HepG2 (cell line): Measurements from ENCODE around the gene NUTF2. TPM values are rescaled to one million over a fixed set of nuclear protein-coding genes. Genes with fewer than 3 reads are reported as not detected.

Experiments used
- CBX1 ChIP-seq: IDR thresholded peaks from one replicate; pipeline ENCODE4 v1.6.1; 2016; ENCODE audit warnings: antibody characterized with exemption, low read depth
- CERS6 ChIP-seq: sonication (generic); formaldehyde crosslinking; IDR thresholded peaks from 2 replicates; pipeline ENCODE4 v1.5.0; 2020; ENCODE audit warnings: missing genetic modification reagents
- GABPB1 ChIP-seq: IDR thresholded peaks from 2 replicates; pipeline ENCODE4 v1.6.1; 2016; ENCODE audit warnings: mild to moderate bottlenecking, missing genetic modification reagents, moderate library complexity, missing compliant biosample characterization
- GZF1 ChIP-seq: sonication (generic); formaldehyde crosslinking; IDR thresholded peaks from 2 replicates; pipeline ENCODE4 v1.5.1; 2020; ENCODE audit warnings: mild to moderate bottlenecking, missing genetic modification reagents
- HDAC1 ChIP-seq: sonication (generic); formaldehyde crosslinking; IDR thresholded peaks from 2 replicates; pipeline ENCODE4 v1.5.1; 2020; ENCODE audit warnings: mild to moderate bottlenecking, missing genetic modification reagents
- HMG20B ChIP-seq: conservative IDR thresholded peaks from 2 replicates; pipeline ENCODE4 v1.6.1; 2016; ENCODE audit warnings: missing genetic modification reagents, missing compliant biosample characterization
- HMGXB4 ChIP-seq, 2 experiments: sonication (generic) in 1 of 2; formaldehyde crosslinking in 1 of 2; IDR thresholded peaks; 2 replicates each; pipeline versions ENCODE4 v1.4.0 to v1.6.1; 2018 to 2020; ENCODE audit warnings: missing genetic modification reagents in 2 of 2, borderline replicate concordance in 1 of 2, low read depth in 1 of 2, mild to moderate bottlenecking in 1 of 2, missing biosample characterization in 1 of 2
- MXI1 ChIP-seq: IDR thresholded peaks from 3 replicates; pipeline ENCODE4 v1.6.1; 2012; ENCODE audit warnings: low read depth, low read length, inconsistent platforms, borderline replicate concordance
- NCOR1 ChIP-seq: fragments of 200-600 bp; sonication (generic); IDR thresholded peaks from 2 replicates; pipeline ENCODE4 v1.7.0; 2017; ENCODE audit warnings: antibody characterized with exemption, low read length, borderline replicate concordance
- NR2C2 ChIP-seq: sonication (generic); formaldehyde crosslinking; IDR thresholded peaks from 2 replicates; pipeline ENCODE4 v1.4.0; 2020; ENCODE audit warnings: missing genetic modification reagents, mild to moderate bottlenecking, moderate library complexity, borderline replicate concordance
- NR2F2 ChIP-seq: IDR thresholded peaks from 2 replicates; pipeline ENCODE4 v1.6.1; 2012; ENCODE audit warnings: low read depth, inconsistent platforms, borderline replicate concordance
- PITX1 ChIP-seq: sonication (generic); formaldehyde crosslinking; IDR thresholded peaks from 2 replicates; pipeline ENCODE4 v1.5.1; 2020; ENCODE audit warnings: mild to moderate bottlenecking, missing genetic modification reagents
- PRMT3 ChIP-seq: sonication (generic); formaldehyde crosslinking; IDR thresholded peaks from 2 replicates; pipeline ENCODE4 v1.8.1; 2022; ENCODE audit warnings: low read depth, mild to moderate bottlenecking, moderate library complexity, missing genetic modification reagents, borderline replicate concordance
- RBAK ChIP-seq: sonication (generic); formaldehyde crosslinking; IDR thresholded peaks from 2 replicates; pipeline ENCODE4 v1.5.1; 2020; ENCODE audit warnings: mild to moderate bottlenecking, missing genetic modification reagents
- SNAI1 ChIP-seq: sonication (generic); formaldehyde crosslinking; IDR thresholded peaks from 2 replicates; pipeline ENCODE4 v1.5.0; 2020; ENCODE audit warnings: mild to moderate bottlenecking, missing genetic modification reagents, borderline replicate concordance
- TMF1 ChIP-seq: sonication (generic); formaldehyde crosslinking; IDR thresholded peaks from 2 replicates; pipeline ENCODE4 v1.8.1; 2022; ENCODE audit warnings: low read depth, missing genetic modification reagents
- TP53 ChIP-seq: sonication (generic); formaldehyde crosslinking; conservative IDR thresholded peaks from 2 replicates; pipeline ENCODE4 v1.4.0; 2020; ENCODE audit warnings: missing genetic modification reagents
- ZBTB38 ChIP-seq: sonication (generic); formaldehyde crosslinking; IDR thresholded peaks from 2 replicates; pipeline ENCODE4 v1.5.1; 2020; ENCODE audit warnings: mild to moderate bottlenecking, missing genetic modification reagents
- ZNF235 ChIP-seq: sonication (generic); formaldehyde crosslinking; IDR thresholded peaks from 2 replicates; pipeline ENCODE4 v1.8.1; 2023; ENCODE audit warnings: mild to moderate bottlenecking, missing genetic modification reagents, borderline replicate concordance
- ZNF282 ChIP-seq: fragments of 450-650 bp; IDR thresholded peaks from 2 replicates; pipeline ENCODE4 v1.6.1; 2018; ENCODE audit not compliant: partially characterized antibody
- ZNF292 ChIP-seq: sonication (generic); formaldehyde crosslinking; IDR thresholded peaks from 2 replicates; pipeline ENCODE4 v1.8.1; 2022; ENCODE audit warnings: mild to moderate bottlenecking, low read depth, missing genetic modification reagents, borderline replicate concordance
- ZNF850 ChIP-seq: sonication (generic); formaldehyde crosslinking; conservative IDR thresholded peaks from 2 replicates; pipeline ENCODE4 v1.9.0; 2021; ENCODE audit warnings: mild to moderate bottlenecking, missing genetic modification reagents
- ZSCAN22 ChIP-seq: sonication (generic); formaldehyde crosslinking; IDR thresholded peaks from 2 replicates; pipeline ENCODE4 v1.4.0; 2020; ENCODE audit warnings: mild to moderate bottlenecking, missing genetic modification reagents
- polyA plus RNA-seq, 8 experiments: library from polyadenylated mRNA; depleted of rRNA in 3 of 8; stranded (reverse) in 7 of 8; unstranded in 1 of 8; fragments of >200 nt; fragmentation: Illumina TruSeq in 4 of 8; extraction: Trizol in 4 of 8; gene quantifications; 2 replicates each; pipeline versions ENCODE4 v1.2.1 to v1.2.3, GENCODE V29; 2011 to 2016; ENCODE audit warnings: low read depth in 4 of 8, missing spikeins in 1 of 8, mixed read lengths in 1 of 8; ENCODE audit not compliant: insufficient read depth in 1 of 8
- total RNA-seq, 5 experiments: library from RNA; depleted of rRNA; stranded (reverse); fragments of >200 nt; fragmentation: Illumina TruSeq; extraction: Trizol; gene quantifications; 2 replicates each; pipeline ENCODE4 v1.2.3, GENCODE V29; 2016; ENCODE audit warnings: low read depth in 1 of 5
- TF ChIP-seq, protein P1 (sequence below): sonication (generic); formaldehyde crosslinking; IDR thresholded peaks from 2 replicates; pipeline ENCODE4 v1.4.0; 2020; ENCODE audit warnings: missing genetic modification reagents, mild to moderate bottlenecking, borderline replicate concordance

Gene NUTF2
- total and polyA plus RNA-seq, 2 of the 13 experiments (the other 11 are each of a cell fraction or from before 2014, with no cell fraction given) = 168 to 214 TPM

DNA sequence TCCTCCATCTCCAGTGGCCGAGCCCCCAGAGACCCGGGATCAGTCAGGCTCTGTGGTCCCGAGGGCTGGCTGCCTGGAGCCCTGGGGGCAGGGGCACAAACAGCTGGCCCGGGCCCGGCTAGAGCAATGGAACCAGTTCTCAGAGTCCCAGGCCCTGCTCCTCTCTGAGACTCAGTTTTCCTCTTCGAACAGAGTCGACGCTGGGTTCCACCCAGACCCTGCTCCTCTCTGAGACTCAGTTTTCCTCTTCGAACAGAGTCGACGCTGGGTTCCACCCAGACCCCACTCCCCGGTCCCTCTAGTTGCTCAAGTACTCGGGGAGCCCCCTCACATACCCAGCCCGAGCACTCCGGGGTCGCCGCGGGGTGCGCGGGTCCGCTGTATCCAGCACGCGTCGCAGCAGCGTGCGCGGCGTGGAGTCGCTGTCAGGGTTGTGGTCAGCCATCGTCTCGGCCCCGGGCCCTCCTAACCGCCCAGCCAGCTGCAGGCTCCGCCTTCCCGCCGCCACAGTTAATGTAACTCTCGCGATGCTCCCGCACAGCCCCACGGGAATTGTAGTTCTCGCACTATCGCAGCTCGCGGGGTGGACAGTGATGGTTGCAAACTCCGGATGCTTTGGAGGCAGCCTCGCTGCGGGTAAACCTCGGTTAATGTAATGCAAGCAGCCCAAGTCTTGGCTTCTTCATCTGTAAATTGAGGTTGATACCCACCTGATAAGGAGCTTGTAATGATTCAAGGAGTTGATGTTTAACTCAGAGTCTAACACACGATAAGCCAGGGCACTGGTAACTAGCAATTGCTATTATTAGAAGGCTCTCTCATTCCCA lies 13.1 kb upstream of the NUTF2 start (continued):
- TF ChIP-seq HMGXB4 (CRISPR knock-in tag; IDR thresholded peaks at IDR 0.05; ENCODE audit: borderline replicate concordance in 1 of 2, low read depth in 1 of 2) = peak in 1 of 2 experiments; percentile 91; a peak in 3 of 4 replicates
- peak; percentile 77 for TF ChIP-seq CBX1
- 0 out of 2 replicates have a peak, but pooled peaks have one; percentile 53 for TF ChIP-seq CERS6 (CRISPR knock-in tag)
- no peak for TF ChIP-seq NR2F2
- peak; percentile 93 for TF ChIP-seq HDAC1
- TF ChIP-seq, protein P1, sequence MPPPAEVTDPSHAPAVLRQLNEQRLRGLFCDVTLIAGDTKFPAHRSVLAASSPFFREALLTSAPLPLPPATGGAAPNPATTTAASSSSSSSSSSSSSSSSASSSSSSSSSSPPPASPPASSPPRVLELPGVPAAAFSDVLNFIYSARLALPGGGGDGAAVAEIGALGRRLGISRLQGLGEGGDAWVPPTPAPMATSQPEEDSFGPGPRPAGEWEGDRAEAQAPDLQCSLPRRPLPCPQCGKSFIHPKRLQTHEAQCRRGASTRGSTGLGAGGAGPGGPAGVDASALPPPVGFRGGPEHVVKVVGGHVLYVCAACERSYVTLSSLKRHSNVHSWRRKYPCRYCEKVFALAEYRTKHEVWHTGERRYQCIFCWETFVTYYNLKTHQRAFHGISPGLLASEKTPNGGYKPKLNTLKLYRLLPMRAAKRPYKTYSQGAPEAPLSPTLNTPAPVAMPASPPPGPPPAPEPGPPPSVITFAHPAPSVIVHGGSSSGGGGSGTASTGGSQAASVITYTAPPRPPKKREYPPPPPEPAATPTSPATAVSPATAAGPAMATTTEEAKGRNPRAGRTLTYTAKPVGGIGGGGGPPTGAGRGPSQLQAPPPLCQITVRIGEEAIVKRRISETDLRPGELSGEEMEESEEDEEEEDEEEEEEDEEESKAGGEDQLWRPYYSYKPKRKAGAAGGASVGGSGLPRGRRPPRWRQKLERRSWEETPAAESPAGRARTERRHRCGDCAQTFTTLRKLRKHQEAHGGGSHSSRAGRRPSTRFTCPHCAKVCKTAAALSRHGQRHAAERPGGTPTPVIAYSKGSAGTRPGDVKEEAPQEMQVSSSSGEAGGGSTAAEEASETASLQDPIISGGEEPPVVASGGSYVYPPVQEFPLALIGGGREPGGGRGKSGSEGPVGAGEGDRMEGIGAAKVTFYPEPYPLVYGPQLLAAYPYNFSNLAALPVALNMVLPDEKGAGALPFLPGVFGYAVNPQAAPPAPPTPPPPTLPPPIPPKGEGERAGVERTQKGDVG = peak; percentile 64; the same call in 1 of the 2 replicates
- 0 out of 2 replicates have a peak, but pooled peaks have one; percentile 65 for TF ChIP-seq GZF1 (CRISPR knock-in tag)
- TF ChIP-seq GABPB1 = peak; percentile 90
- TF ChIP-seq ZNF282 = no peak
- TF ChIP-seq ZSCAN22 (CRISPR knock-in tag) = no peak
- peak; percentile 55; the same call in 1 of the 2 replicates for TF ChIP-seq NR2C2 (CRISPR knock-in tag)
- 0 out of 2 replicates have a peak, but pooled peaks have one; percentile 37 for TF ChIP-seq TP53 (CRISPR knock-in tag)
- peak; percentile 80 for TF ChIP-seq PITX1 (CRISPR knock-in tag)
- peak; percentile 98 for TF ChIP-seq MXI1
- no peak for TF ChIP-seq SNAI1 (CRISPR knock-in tag)
- peak; percentile 88 for TF ChIP-seq ZBTB38 (CRISPR knock-in tag)
- TF ChIP-seq ZNF292 = no peak
- no peak for TF ChIP-seq ZNF235
- TF ChIP-seq HMG20B = no peak
- peak; percentile 85 for TF ChIP-seq TMF1 (CRISPR knock-in tag)
- no peak for TF ChIP-seq NCOR1
- 0 out of 2 replicates have a peak, but pooled peaks have one; percentile 21 for TF ChIP-seq RBAK
- TF ChIP-seq ZNF850 (CRISPR knock-in tag) = no peak; the same call in 1 of the 2 replicates
- TF ChIP-seq PRMT3 (CRISPR knock-in tag) = no peak; the same call in 1 of the 2 replicates
